Measurements from ENCODE around the gene ZFP1. TPM values are rescaled to one million over a fixed set of nuclear protein-coding genes. Genes with fewer than 3 reads are reported as not detected.

Gene ZFP1
- total RNA-seq, 1 donor from 2014 or later, result 16.5 TPM

DNA sequence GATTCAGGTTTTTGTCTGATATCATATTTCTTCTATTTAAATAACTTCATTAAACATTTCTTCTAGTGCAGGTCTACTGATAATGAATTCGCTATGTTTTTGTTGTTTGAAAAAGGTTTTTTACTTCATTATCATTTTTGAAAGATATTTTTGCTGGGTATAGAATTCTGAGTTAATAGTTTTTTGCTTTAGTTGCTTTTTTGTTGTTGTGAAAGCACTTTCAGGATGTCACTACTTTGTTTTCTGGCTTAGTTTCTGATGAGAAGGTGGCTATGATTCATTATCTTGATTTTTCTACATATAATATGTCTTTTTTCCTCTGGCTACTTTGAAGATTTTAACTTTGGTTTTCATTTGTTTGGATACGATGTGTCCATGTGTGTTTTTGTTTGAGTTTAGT is 3.5 kb downstream of the ZFP1 start:
- Mint-ChIP-seq H3K4me3 (no peak overlapping the region), H3K27ac (peak overlapping the region; percentile 72), H3K4me1 (peaks cover 17% of the 10 kb centered on the region), H3K36me3 (ENCODE audit: low read depth) (peaks cover 57% of the 10 kb centered on the region), H3K9me3 (peaks cover 12% of the 10 kb centered on the region), H3K27me3 (no peaks in the 10 kb centered on the region)
- intact Hi-C loops (cut with micrococcal nuclease), result no loop called here
- DNase-seq, result no peak

DNA sequence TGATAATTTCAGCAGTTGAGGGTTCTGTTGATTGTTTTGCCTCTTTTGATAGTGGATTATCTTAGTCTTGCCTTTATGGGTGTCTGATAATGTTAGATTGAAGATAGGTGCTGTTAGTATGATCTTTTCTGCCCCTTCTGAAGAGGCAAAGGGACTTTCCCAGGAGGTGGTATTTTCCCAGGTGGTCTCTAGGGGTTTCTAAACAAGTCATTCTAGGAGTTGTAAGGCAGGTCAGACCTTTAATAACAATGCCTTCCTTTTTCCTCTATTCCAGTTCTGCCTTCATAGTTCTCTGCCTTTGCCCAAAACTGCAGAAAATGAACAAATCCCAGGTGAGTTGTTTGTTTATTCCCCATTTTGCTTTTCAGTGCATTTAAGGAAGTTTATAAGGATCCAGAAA is 4.3 kb downstream of the ZFP1 start:
- Mint-ChIP-seq H3K4me1 (peaks cover 14% of the 10 kb centered on the region), H3K9me3 (peaks cover 15% of the 10 kb centered on the region), H3K4me3 (no peak overlapping the region), H3K27me3 (no peaks in the 10 kb centered on the region), H3K36me3 (ENCODE audit: low read depth) (peaks cover 63% of the 10 kb centered on the region), H3K27ac (peak overlapping the region; percentile 72)
- DNase-seq, result no peak
- intact Hi-C loops (cut with micrococcal nuclease), result no loop called here

DNA sequence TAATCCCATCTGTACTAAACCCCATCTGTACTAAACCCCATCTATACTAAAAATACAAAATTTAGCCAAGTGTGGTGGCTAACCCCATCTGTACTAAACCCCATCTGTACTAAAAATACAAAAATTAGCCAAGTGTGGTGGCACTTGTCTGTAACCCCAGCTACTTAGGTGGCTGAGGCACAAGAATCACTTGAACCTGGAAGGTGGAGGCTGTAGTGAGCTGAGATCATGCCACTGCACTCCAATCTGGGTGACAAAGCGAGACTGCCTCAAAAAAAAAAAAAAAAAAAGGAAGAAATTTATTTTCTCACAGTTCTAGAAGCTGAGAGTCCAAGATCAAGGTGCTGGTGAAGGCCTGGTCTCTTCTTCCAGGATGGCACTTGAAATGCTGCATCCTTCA is 12.1 kb downstream of the ZFP1 start:
- intact Hi-C loops (cut with micrococcal nuclease), result no loop called here
- Mint-ChIP-seq H3K27me3 (no peaks in the 10 kb centered on the region), H3K27ac (no peak overlapping the region), H3K4me3 (no peak overlapping the region), H3K36me3 (ENCODE audit: low read depth) (peaks cover 70% of the 10 kb centered on the region), H3K9me3 (peaks cover 16% of the 10 kb centered on the region), H3K4me1 (no peaks in the 10 kb centered on the region)
- no peak for DNase-seq

- DNase-seq, result no peak
- intact Hi-C loops (cut with micrococcal nuclease), result no loop called here
- Mint-ChIP-seq H3K27ac (no peak overlapping the region), H3K9me3 (peaks cover 36% of the 10 kb centered on the region), H3K27me3 (no peaks in the 10 kb centered on the region), H3K4me3 (no peak overlapping the region), H3K4me1 (no peaks in the 10 kb centered on the region), H3K36me3 (ENCODE audit: low read depth) (peaks cover 74% of the 10 kb centered on the region)
Measured at GRCh38 chr16:75169899-75170405, 21.6 kb downstream of the ZFP1 start.

DNA sequence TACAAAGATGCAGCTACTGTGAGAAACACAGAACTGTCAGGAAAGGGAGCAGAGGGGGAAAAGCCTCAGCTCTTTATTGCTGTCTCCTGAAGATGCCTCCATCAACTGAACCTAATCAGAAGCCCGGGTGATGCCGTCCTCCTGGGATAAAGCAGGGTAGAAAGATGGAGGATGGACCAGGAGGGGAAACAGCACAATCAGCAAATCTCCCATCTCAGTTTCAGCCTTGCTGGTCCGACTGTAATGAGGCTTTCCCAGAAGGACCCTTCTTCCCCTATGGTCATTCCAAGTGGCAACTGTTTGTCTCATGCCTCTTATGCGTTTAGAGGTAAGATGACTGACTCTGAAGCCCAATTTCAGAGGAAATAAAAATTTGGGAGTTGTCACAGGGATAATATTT is 24.3 kb downstream of the ZFP1 start:
- H3K9me3 Mint-ChIP-seq, result peaks cover 43% of the 10 kb centered on the region
- H3K27ac Mint-ChIP-seq, result no peak overlapping the region
- peaks cover under 1% of the 10 kb centered on the region for H3K4me1 Mint-ChIP-seq
- no peaks in the 10 kb centered on the region for H3K27me3 Mint-ChIP-seq
- peaks cover 52% of the 10 kb centered on the region for H3K36me3 Mint-ChIP-seq (ENCODE audit: low read depth)
- H3K4me3 Mint-ChIP-seq, result no peak overlapping the region
- intact Hi-C loops (cut with micrococcal nuclease), result no loop called here
- DNase-seq, result no peak

GRCh38 chr16:75175074-75175473 is 26.8 kb downstream of the ZFP1 start:
- DNase-seq, result no peak
- H3K4me1 Mint-ChIP-seq, result peaks cover 2% of the 10 kb centered on the region
- H3K9me3 Mint-ChIP-seq, result peaks cover 45% of the 10 kb centered on the region
- no peaks in the 10 kb centered on the region for H3K27me3 Mint-ChIP-seq
- no peak overlapping the region for H3K4me3 Mint-ChIP-seq
- H3K36me3 Mint-ChIP-seq (ENCODE audit: low read depth), result peaks cover 27% of the 10 kb centered on the region
- no peak overlapping the region for H3K27ac Mint-ChIP-seq
- intact Hi-C loops (cut with micrococcal nuclease), result no loop called here

GRCh38 chr16:75176926-75177325 is 28.6 kb downstream of the ZFP1 start:
- peaks cover 13% of the 10 kb centered on the region for H3K36me3 Mint-ChIP-seq (ENCODE audit: low read depth)
- H3K27ac Mint-ChIP-seq, result no peak overlapping the region
- H3K9me3 Mint-ChIP-seq, result peaks cover 43% of the 10 kb centered on the region
- H3K4me1 Mint-ChIP-seq, result peaks cover 2% of the 10 kb centered on the region
- no peak overlapping the region for H3K4me3 Mint-ChIP-seq
- intact Hi-C loops (cut with micrococcal nuclease), result no loop called here
- DNase-seq, result no peak
- H3K27me3 Mint-ChIP-seq, result peaks cover 4% of the 10 kb centered on the region

- H3K36me3 Mint-ChIP-seq (ENCODE audit: low read depth), result peaks cover 3% of the 10 kb centered on the region
- no peak overlapping the region for H3K27ac Mint-ChIP-seq
Measured at GRCh38 chr16:75179208-75179607, 30.9 kb downstream of the ZFP1 start.

DNA sequence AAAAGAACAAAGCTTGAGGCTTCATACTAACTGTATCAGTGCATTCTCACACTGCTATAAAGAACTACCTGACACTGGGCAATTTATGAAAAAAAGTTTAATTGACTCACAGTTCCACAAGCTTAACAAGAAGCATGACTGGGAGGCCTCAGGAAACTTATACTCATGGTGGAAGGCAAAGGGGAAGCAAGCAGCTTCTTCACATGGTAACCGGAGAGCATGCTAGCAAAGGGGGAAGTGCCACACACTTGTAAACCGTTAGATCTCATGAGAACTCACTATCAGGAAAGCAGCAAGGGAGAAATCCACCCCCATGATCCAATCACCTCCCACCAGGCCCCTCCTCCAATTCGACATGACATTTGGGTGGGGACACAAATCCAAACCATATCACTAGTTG is 33.3 kb downstream of the ZFP1 start:
- peaks cover 18% of the 10 kb centered on the region for H3K9me3 Mint-ChIP-seq
- H3K36me3 Mint-ChIP-seq (ENCODE audit: low read depth), result no peaks in the 10 kb centered on the region
- intact Hi-C loops (cut with micrococcal nuclease), result no loop called here
- H3K27ac Mint-ChIP-seq, result no peak overlapping the region
- peaks cover 2% of the 10 kb centered on the region for H3K4me1 Mint-ChIP-seq
- H3K4me3 Mint-ChIP-seq, result no peak overlapping the region
- peaks cover 5% of the 10 kb centered on the region for H3K27me3 Mint-ChIP-seq
- DNase-seq, result no peak

More at GRCh38 chr16:75179208-75179607, 30.9 kb downstream of the ZFP1 start:
- peaks cover 28% of the 10 kb centered on the region for H3K9me3 Mint-ChIP-seq
- peaks cover 2% of the 10 kb centered on the region for H3K4me1 Mint-ChIP-seq
- intact Hi-C loops (cut with micrococcal nuclease), result no loop called here
- no peak overlapping the region for H3K4me3 Mint-ChIP-seq
- no peak for DNase-seq
- peaks cover 4% of the 10 kb centered on the region for H3K27me3 Mint-ChIP-seq

- H3K27me3 Mint-ChIP-seq, result peaks cover 4% of the 10 kb centered on the region
- no peaks in the 10 kb centered on the region for H3K4me1 Mint-ChIP-seq
- no peak overlapping the region for H3K4me3 Mint-ChIP-seq
- H3K9me3 Mint-ChIP-seq, result no peaks in the 10 kb centered on the region
- H3K36me3 Mint-ChIP-seq (ENCODE audit: low read depth), result no peaks in the 10 kb centered on the region
- intact Hi-C loops (cut with micrococcal nuclease), result no loop called here
- no peak overlapping the region for H3K27ac Mint-ChIP-seq
- DNase-seq, result no peak
Measured at GRCh38 chr16:75188832-75189477, 40.6 kb downstream of the ZFP1 start.

GRCh38 chr16:75189638-75190245 is 41.4 kb downstream of the ZFP1 start:
- no peak overlapping the region for H3K27ac Mint-ChIP-seq
- no peaks in the 10 kb centered on the region for H3K4me1 Mint-ChIP-seq
- H3K9me3 Mint-ChIP-seq, result no peaks in the 10 kb centered on the region
- no peak for DNase-seq
- no peaks in the 10 kb centered on the region for H3K36me3 Mint-ChIP-seq (ENCODE audit: low read depth)
- peaks cover 4% of the 10 kb centered on the region for H3K27me3 Mint-ChIP-seq
- intact Hi-C loops (cut with micrococcal nuclease), result no loop called here
- H3K4me3 Mint-ChIP-seq, result no peak overlapping the region

DNA sequence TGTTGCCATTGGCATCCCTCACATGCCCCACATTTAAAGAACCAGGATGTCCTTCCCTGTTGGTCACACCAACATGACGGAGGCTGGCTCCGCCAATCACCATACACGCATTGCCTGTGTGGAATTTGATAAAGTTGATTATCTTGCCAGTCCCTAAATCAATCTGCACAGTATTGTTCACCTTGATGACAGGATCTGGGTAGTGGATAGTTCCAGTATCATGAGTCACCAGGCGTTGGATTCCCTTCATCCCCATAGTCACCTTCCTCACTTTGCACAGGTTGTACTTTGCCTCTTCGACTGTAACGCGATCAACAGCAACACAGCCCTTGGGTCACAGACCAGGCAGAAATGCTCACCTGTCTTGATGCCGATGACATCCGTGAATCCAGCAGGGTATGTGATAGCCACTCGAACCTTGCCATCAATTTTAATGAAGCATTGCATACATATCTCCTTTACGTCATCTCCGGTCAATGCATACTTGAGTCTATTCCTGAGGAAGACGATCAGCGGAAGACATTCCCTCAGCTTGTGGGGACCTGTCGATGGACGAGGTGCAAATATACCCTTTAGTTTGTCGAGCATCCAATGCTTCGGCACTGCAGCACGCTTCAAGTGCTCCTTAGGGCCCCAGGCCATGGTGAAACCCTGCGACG is 44.4 kb downstream of the ZFP1 start:
- Mint-ChIP-seq H3K27me3 (peaks cover 12% of the 10 kb centered on the region), H3K4me1 (peaks cover 2% of the 10 kb centered on the region), H3K27ac (no peak overlapping the region), H3K9me3 (no peaks in the 10 kb centered on the region), H3K36me3 (ENCODE audit: low read depth) (no peaks in the 10 kb centered on the region), H3K4me3 (no peak overlapping the region)
- no peak for DNase-seq
- intact Hi-C loops (cut with micrococcal nuclease), result no loop called here

DNA sequence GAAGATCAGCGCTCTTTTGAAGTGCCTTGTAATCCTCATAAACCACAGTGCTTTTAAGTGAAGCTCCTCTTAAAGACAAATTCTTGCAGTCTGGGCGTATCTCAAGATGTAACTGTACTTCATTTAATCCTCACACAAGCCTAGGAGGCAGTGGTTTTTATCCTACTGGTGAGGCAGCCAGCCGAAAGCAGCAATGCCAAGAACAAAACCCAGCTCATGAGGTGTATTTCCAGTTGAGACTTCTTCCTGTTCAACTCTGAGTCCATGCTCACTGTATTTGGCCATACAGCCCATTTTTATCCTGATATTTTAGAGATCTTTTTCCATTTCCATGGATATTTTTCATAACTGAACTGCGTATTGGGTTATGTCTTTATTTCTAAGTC is 44.9 kb downstream of the ZFP1 start:
- Mint-ChIP-seq H3K27ac (no peak overlapping the region), H3K9me3 (no peaks in the 10 kb centered on the region)

GRCh38 chr16:75193730-75194444 is 45.6 kb downstream of the ZFP1 start:
- Mint-ChIP-seq H3K27ac (no peak overlapping the region), H3K36me3 (ENCODE audit: low read depth) (no peaks in the 10 kb centered on the region), H3K4me3 (no peak overlapping the region), H3K9me3 (no peaks in the 10 kb centered on the region), H3K4me1 (peaks cover 6% of the 10 kb centered on the region), H3K27me3 (peaks cover 19% of the 10 kb centered on the region)
- DNase-seq, result no peak
- intact Hi-C loops (cut with micrococcal nuclease), result no loop called here

More for the DNA sequence above, 44.9 kb downstream of the ZFP1 start:
- intact Hi-C loops (cut with micrococcal nuclease), result no loop called here
- no peak for DNase-seq
- Mint-ChIP-seq H3K4me3 (no peak overlapping the region), H3K36me3 (ENCODE audit: low read depth) (no peaks in the 10 kb centered on the region), H3K4me1 (peaks cover 4% of the 10 kb centered on the region), H3K27me3 (peaks cover 17% of the 10 kb centered on the region)

Data from activated CD4-positive, alpha-beta T cell treated with anti-CD3 and anti-CD28 coated beads, Interleukin-2, amount 10 ng/mL, durations not matched to agents 24 days and 14 days (primary cell).